ENCODE measurements around the gene JAKMIP1. TPM values are rescaled to one million over a fixed set of nuclear protein-coding genes. Genes with fewer than 3 reads are reported as not detected.

The JAKMIP1 gene
- total RNA-seq, 1 experiment from 2014 or later: not detected

- no TSS peak for BruUV-seq (replicated peaks)
- no peak for ATAC-seq
- TF ChIP-seq REST (IDR thresholded peaks at IDR 0.05; ENCODE audit: insufficient read depth in 1 of 2, low read depth in 2 of 2, low read length in 1 of 2) (no peak), SIN3A (IDR thresholded peaks at IDR 0.05; ENCODE audit: borderline replicate concordance, insufficient read depth, low read depth, low read length) (no peak), TCF7L2 (IDR thresholded peaks at IDR 0.05; ENCODE audit: low read depth, low read length) (no peak), CTCF (IDR thresholded peaks at IDR 0.05) (no peak), POLR2AphosphoS5 (IDR thresholded peaks at IDR 0.05; ENCODE audit: low read depth, low read length) (no peak)
- Histone ChIP-seq H3K9me3 (ENCODE audit: control insufficient read depth, insufficient read depth, low read depth, low read length) (no peaks in the 10 kb centered on the region), H3K27ac (ENCODE audit: low read length) (no peak overlapping the region), H3K4me1 (ENCODE audit: control insufficient read depth, insufficient read depth, low read length) (no peaks in the 10 kb centered on the region), H3K36me3 (ENCODE audit: control insufficient read depth, insufficient read depth, low read length) (no peaks in the 10 kb centered on the region), H3K4me3 (ENCODE audit: low read depth in 2 of 2, low read length in 2 of 2) (no peak overlapping the region), H3K27me3 (ENCODE audit: control insufficient read depth, insufficient read depth, low read length) (peaks cover 3% of the 10 kb centered on the region; the same call in 1 of the 2 replicates)
- ChIA-PET CTCF (no interaction called here), POLR2A (no interaction called here)
- intact Hi-C loops (cut with micrococcal nuclease; ENCODE audit: unreplicated experiment): no loop called here
- in situ Hi-C loops (cut with HindIII; ENCODE audit: low pct_unique_long_range_greater_than_20kb, low sequenced_read_pairs): no loop called here
- no peak for DNase-seq (ENCODE audit: low read depth, low spot score)
Observed at GRCh38 chr4:6049985-6050384, 150.4 kb downstream of the JAKMIP1 start.

- ChIA-PET POLR2A (no interaction called here), CTCF (no interaction called here)
- peaks cover 3% of the 10 kb centered on the region; the same call in 1 of the 2 replicates for H3K27me3 ChIP-seq (ENCODE audit: control insufficient read depth, insufficient read depth, low read length)
- no peaks in the 10 kb centered on the region for H3K9me3 ChIP-seq (ENCODE audit: control insufficient read depth, insufficient read depth, low read depth, low read length)
- no peak for TF ChIP-seq TCF7L2 (IDR thresholded peaks at IDR 0.05; ENCODE audit: low read depth, low read length)
- TF ChIP-seq POLR2AphosphoS5 (IDR thresholded peaks at IDR 0.05; ENCODE audit: low read depth, low read length): no peak
- TF ChIP-seq CTCF (IDR thresholded peaks at IDR 0.05): no peak
- TF ChIP-seq REST (IDR thresholded peaks at IDR 0.05; ENCODE audit: insufficient read depth in 1 of 2, low read depth in 2 of 2, low read length in 1 of 2): no peak
- no peak for TF ChIP-seq SIN3A (IDR thresholded peaks at IDR 0.05; ENCODE audit: borderline replicate concordance, insufficient read depth, low read depth, low read length)
- H3K4me3 ChIP-seq (ENCODE audit: low read depth in 2 of 2, low read length in 2 of 2): no peak overlapping the region
- no peak for DNase-seq (ENCODE audit: low read depth, low spot score)
- intact Hi-C loops (cut with micrococcal nuclease; ENCODE audit: unreplicated experiment): no loop called here
- in situ Hi-C loops (cut with HindIII; ENCODE audit: low pct_unique_long_range_greater_than_20kb, low sequenced_read_pairs): no loop called here
- H3K4me1 ChIP-seq (ENCODE audit: control insufficient read depth, insufficient read depth, low read length): no peaks in the 10 kb centered on the region
- ATAC-seq: no peak
- no TSS peak for BruUV-seq (replicated peaks)
- no peak overlapping the region for H3K27ac ChIP-seq (ENCODE audit: low read length)
- H3K36me3 ChIP-seq (ENCODE audit: control insufficient read depth, insufficient read depth, low read length): no peaks in the 10 kb centered on the region
Observed at GRCh38 chr4:6049278-6049677, 151.1 kb downstream of the JAKMIP1 start.
